DMS153 treated with DMSO at 0.1 percent for 48 hours (cell line): ENCODE measurements around the gene AOC3.

Source experiments
- DNase-seq: peaks from one replicate; lab custom pipeline; 2025; ENCODE audit not compliant: unreplicated experiment; lab: John Stamatoyannopoulos, UW

AOC3 gene, protein sequence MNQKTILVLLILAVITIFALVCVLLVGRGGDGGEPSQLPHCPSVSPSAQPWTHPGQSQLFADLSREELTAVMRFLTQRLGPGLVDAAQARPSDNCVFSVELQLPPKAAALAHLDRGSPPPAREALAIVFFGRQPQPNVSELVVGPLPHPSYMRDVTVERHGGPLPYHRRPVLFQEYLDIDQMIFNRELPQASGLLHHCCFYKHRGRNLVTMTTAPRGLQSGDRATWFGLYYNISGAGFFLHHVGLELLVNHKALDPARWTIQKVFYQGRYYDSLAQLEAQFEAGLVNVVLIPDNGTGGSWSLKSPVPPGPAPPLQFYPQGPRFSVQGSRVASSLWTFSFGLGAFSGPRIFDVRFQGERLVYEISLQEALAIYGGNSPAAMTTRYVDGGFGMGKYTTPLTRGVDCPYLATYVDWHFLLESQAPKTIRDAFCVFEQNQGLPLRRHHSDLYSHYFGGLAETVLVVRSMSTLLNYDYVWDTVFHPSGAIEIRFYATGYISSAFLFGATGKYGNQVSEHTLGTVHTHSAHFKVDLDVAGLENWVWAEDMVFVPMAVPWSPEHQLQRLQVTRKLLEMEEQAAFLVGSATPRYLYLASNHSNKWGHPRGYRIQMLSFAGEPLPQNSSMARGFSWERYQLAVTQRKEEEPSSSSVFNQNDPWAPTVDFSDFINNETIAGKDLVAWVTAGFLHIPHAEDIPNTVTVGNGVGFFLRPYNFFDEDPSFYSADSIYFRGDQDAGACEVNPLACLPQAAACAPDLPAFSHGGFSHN

DNA sequence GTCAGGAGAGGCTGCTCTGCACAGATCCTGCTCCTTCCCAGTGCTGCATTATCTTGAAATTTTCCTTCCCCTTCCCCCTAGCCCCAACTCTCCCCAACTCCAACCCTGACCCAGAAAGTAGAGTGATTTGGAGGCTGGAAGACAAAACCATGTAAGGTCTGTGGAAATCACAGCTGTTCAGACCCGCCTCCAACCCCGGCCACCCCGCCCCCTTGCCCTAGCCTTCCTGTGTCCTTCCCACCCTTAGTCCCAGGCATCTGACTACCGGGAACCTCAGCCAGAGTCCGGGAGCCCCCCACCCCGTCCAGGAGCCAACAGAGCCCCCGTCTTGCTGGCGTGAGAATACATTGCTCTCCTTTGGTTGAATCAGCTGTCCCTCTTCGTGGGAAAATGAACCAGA is at the start of gene AOC3:
AOC3 (plus strand) TSS at position 246 of the 400 bp plus-strand sequence; CDS start at position 391, 145 bp downstream.
- DNase-seq: no peak

DNA sequence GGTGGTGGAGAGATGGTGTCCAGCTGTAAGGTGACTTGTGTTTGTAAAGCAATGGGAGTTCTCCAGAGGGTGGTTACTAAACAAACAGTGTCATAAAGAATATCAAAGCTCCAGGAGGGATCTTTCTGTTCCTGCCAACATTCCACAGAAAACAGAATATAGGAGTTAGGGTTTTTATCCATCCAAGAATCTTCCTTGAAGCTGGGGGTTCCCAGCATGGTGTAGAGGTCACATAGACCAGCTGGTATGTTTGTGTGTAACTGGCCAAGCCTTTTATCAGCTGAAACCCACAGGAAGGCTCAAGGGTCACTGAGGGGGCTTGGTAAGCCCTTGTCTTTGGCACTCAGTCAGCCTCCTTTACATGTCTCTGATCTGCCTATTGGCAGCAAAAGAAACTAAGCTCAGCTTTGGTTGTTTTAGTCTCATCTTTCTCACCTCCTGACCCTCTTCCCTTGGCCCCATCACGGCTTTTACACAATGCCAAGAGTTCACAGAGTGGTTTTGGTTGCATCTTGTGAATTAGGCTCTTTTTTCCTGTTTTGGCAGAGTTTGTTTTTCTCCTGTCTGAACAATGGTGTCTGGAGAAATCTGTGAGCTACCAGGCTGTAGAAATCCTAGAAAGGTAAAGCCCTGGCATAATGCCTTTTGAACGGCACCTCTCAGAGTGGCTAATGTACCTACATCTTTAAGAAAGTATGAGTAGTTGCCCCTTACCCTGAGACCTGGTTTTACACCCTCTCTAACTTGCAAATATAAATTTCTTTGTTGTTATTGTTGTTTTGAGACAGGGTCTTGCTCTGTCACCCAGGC is 47.7 kb upstream of the AOC3 start:
- DNase-seq: no peak

GRCh38 chr17:42804918-42805367 is 46.1 kb upstream of the AOC3 start:
- DNase-seq: no peak

GRCh38 chr17:42806249-42806648 is 44.8 kb upstream of the AOC3 start:
- no peak for DNase-seq

- DNase-seq: no peak
Observed at GRCh38 chr17:42809250-42809649, 41.7 kb upstream of the AOC3 start.

- no peak for DNase-seq
Observed at GRCh38 chr17:42814633-42815399, 36.2 kb upstream of the AOC3 start.

GRCh38 chr17:42817866-42818265 is 33.1 kb upstream of the AOC3 start:
- no peak for DNase-seq

- no peak for DNase-seq
Observed at GRCh38 chr17:42818379-42818778, 32.6 kb upstream of the AOC3 start.

DNA sequence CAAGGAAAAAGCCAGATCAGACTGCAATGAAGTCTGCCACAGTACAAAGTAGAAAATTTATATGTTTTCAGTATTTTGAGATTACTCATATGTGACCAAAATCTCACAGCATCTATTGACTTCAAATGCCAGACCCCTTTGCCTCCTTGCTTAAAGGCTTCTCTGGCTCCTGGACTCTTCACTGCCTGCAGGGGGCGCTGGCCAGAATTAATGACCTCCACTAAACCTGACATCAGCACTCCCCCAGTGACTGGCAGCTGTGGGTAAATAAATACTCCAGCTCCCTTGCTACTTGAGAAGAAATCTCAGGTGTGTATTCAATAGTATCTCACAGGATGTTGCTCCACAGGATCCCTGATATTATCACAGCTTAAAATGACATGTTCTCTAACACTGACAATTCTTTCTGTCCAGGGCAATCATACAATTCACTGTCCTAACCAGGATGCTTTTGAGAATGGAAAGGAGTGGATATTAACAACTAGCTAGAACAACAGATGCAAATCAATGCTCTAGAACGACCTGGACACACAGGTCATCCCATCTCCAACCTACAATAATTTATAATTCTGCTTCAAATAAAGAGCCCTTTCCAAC is 31.0 kb upstream of the AOC3 start:
- peak; percentile 11 for DNase-seq

DNA sequence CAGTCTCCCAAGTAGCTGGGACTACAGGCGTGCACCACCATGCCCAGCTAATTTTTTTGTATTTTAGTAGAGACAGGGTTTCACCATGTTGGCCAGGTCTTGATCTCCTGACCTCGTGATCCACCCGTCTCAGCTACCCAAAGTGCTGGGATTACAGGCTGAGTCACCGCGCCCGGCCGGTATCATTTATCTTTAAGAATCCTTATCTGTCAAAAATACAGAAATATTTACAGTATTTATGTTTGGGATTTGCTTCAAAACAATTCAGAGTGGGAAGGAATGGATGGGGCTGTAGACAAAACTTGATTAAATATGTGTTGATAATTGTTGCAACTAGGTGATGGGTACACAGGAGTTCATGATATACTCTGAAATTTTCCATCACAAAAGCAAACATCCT is 29.8 kb upstream of the AOC3 start:
- no peak for DNase-seq

- DNase-seq: no peak
Observed at GRCh38 chr17:42827472-42827871, 23.5 kb upstream of the AOC3 start.

DNA sequence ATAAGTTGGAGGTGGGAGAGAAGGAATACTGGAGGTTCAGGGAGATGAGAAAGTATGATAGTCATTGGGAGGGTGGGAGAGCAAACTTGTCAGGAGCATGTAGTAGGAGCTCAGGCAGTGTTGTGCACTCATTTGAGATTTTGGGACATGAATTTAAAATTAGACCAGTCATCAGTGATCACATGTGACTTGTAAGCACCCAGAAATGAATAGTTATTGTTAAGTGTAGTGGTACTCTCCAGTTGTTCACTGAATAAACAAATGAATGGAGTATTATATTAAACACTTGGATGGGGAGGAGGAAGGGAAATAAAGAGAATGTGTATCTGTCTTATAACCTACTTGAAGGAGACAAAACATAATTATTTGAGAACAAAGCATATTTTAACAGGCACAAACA is 20.0 kb upstream of the AOC3 start:
- DNase-seq: no peak

- no peak for DNase-seq
Observed at GRCh38 chr17:42832213-42832933, 18.6 kb upstream of the AOC3 start.

DNA sequence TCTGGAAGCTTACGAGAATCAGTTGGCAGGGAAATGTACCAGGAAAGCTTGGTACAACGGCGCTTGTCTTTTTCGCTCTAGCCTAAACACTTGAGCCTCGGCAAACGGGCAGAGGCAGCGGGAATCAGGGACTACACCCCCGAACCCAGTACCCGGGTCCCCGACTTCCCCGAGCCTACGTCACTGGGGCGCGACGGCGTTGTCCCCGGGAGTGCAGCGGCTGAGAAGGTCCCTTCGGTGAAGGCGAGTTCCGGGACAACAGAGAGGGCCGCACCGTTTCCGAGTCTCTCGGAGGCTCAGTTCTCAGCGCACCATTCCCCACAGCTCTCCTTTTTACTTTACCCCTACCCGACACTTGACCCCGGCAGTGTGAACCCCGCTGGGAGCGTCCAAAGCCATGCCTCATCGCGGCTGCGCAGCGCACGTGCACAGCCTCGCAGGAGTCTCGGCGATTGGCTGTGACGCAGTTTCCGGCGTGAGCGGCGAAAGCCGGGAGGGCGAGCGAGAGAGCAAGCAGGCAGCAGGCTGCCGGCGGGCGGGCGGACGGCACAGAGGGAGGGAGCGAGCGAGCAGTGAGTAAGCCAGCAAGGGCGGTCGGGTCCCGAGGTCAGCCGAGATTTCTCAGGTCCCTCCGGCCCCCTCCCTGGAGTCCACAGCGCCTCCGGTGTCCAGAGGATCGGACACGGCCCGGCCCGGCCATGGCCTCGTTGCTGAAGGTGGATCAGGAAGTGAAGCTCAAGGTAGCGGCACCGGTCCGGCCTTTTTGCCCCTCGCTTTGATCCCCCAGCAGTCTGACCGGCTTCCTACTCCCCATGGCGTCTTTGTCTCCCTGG is 17.8 kb upstream of the AOC3 start, which contains the start of gene PSME3:
PSME3 (plus strand) TSS at position 464 of the 833 bp plus-strand sequence; CDS start at position 699, 235 bp downstream.
- peak; percentile 81 for DNase-seq

GRCh38 chr17:42833767-42834422 is 17.1 kb upstream of the AOC3 start:
- no peak for DNase-seq

- no peak for DNase-seq
Observed at GRCh38 chr17:42835732-42836131, 15.3 kb upstream of the AOC3 start.

- DNase-seq: no peak
Observed at GRCh38 chr17:42841975-42842685, 8.9 kb upstream of the AOC3 start.
